Skeletal muscle tissue (tissue), 5 donors: Measurements from ENCODE around the gene RICTOR. TPM values are rescaled to one million over a fixed set of nuclear protein-coding genes. Genes with fewer than 3 reads are reported as not detected.

ENCODE experiments used
- H3K27ac ChIP-seq: one replicate; pipeline ENCODE4 v1.7.0; 2013; ENCODE audit warnings: mild to moderate bottlenecking, low read depth, low read length, inconsistent platforms
- H3K27me3 ChIP-seq, 3 donors: one replicate each; pipeline ENCODE4 v1.7.0; 2013; ENCODE audit warnings: low read length in 3 of 3; ENCODE audit not compliant: control insufficient read depth in 3 of 3, insufficient read depth in 3 of 3
- H3K36me3 ChIP-seq, 3 donors: one replicate each; pipeline ENCODE4 v1.7.0; 2013; ENCODE audit warnings: low read length in 3 of 3; ENCODE audit not compliant: control insufficient read depth in 3 of 3, insufficient read depth in 3 of 3
- H3K4me1 ChIP-seq, 3 donors: one replicate each; pipeline ENCODE4 v1.7.0; 2013; ENCODE audit warnings: low read length in 3 of 3, mild to moderate bottlenecking in 3 of 3; ENCODE audit not compliant: control insufficient read depth in 3 of 3, insufficient read depth in 3 of 3
- H3K4me3 ChIP-seq, 3 donors: one replicate each; pipeline ENCODE4 v1.7.0; 2013; ENCODE audit warnings: low read length in 3 of 3
- H3K9ac ChIP-seq, 3 donors: one replicate each; pipeline ENCODE4 v1.7.0; 2013; ENCODE audit warnings: low read length in 3 of 3, mild to moderate bottlenecking in 3 of 3, moderate library complexity in 2 of 3, low read depth in 1 of 3
- H3K9me3 ChIP-seq, 3 donors: one replicate each; pipeline ENCODE4 v1.7.0; 2013; ENCODE audit warnings: low read length in 3 of 3; ENCODE audit not compliant: control insufficient read depth in 3 of 3
- small RNA-seq: library from RNA; depleted of rRNA; stranded (forward); fragments of <200 nt; gene quantifications from one replicate; pipeline ENCODE3, GENCODE V24; 2014
- total RNA-seq: library from RNA; depleted of rRNA; stranded (reverse); fragments of >200 nt; gene quantifications from one replicate; pipeline ENCODE4 v1.2.3, GENCODE V29; 2014
- donor health status: Osteomylitis.

Gene RICTOR
- total RNA-seq, 1 donor from 2014 or later = 32.9 TPM

DNA sequence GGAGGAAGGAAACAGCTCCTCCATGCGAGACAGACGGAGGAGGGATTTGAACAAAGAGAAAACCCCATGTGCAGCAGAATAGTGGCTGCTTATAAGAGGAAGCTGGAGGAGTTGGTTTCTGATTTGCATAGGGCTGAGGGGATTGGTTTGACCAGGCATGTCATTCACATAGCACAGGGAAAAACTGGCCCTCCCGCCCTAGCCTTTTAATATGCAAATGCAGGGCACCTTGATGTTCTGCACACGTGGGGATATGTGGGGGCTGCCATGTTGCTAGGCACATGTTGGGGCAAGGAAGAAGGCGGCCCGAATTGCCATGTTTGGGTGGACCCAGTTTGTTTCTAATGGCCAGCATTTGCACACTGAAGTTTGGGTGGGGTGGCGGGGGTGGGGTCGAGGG, 186.2 kb downstream of the RICTOR start:
- Histone ChIP-seq H3K36me3 (peaks cover 2 to 27% (median 24%) of the 10 kb centered on the region in 3 donors), H3K27me3 (no peaks in the 10 kb centered on the region), H3K27ac (no peak overlapping the region), H3K9ac (no peak overlapping the region), H3K4me1 (no peaks in the 10 kb centered on the region), H3K9me3 (no peaks in the 10 kb centered on the region), H3K4me3 (no peak overlapping the region)

Small RNA genes within 50 kb of the gene (small RNA-seq; reads per million reads assigned to genes)
- gene AIG1P1 = not detected

Other genes with a start within 250 kb of the RICTOR start
- 4.2 TPM for gene OSMR, start 228.4 kb downstream of the RICTOR start, total RNA-seq
- gene FYB1, start 145.2 kb upstream of the RICTOR start, total RNA-seq = 4.2 TPM